ENCODE results near the gene TLCD1.

Gene TLCD1

DNA sequence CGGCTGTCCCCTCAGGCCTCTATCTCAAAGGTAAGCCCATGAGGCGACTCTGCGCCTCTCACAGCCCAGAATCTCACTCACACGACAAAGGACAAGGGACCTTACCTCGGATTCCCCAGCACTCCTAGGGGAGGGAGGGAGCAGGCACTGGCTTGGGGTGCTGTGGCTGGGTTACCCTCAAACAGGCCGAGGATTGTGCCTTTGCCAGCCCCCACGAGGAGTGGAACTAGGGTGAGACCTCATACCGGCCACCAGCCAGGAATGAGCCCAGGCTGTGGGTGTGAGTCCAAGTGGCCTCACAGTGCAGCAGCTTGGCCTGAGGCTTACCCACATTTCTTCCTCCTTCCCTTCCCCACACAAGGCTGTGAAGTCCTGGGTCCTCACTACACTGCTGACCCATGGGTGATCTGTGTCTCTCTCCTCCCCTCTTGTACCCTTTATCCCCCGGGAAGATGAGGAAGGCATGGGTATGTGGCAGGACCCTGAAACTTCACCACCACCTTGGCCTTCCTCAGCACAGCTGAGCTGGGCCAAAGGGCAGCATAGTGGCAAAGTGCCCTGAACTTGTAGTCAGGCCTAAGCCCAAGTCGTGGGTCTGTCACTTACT, 20.2 kb downstream of the TLCD1 start:
- no peak overlapping the region for H3K4me3 ChIP-seq (ENCODE audit: low read depth, low read length)
- TF ChIP-seq, protein P1, sequence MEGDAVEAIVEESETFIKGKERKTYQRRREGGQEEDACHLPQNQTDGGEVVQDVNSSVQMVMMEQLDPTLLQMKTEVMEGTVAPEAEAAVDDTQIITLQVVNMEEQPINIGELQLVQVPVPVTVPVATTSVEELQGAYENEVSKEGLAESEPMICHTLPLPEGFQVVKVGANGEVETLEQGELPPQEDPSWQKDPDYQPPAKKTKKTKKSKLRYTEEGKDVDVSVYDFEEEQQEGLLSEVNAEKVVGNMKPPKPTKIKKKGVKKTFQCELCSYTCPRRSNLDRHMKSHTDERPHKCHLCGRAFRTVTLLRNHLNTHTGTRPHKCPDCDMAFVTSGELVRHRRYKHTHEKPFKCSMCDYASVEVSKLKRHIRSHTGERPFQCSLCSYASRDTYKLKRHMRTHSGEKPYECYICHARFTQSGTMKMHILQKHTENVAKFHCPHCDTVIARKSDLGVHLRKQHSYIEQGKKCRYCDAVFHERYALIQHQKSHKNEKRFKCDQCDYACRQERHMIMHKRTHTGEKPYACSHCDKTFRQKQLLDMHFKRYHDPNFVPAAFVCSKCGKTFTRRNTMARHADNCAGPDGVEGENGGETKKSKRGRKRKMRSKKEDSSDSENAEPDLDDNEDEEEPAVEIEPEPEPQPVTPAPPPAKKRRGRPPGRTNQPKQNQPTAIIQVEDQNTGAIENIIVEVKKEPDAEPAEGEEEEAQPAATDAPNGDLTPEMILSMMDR (IDR thresholded peaks at IDR 0.05; ENCODE audit: low read depth, low read length) = no peak

DNA sequence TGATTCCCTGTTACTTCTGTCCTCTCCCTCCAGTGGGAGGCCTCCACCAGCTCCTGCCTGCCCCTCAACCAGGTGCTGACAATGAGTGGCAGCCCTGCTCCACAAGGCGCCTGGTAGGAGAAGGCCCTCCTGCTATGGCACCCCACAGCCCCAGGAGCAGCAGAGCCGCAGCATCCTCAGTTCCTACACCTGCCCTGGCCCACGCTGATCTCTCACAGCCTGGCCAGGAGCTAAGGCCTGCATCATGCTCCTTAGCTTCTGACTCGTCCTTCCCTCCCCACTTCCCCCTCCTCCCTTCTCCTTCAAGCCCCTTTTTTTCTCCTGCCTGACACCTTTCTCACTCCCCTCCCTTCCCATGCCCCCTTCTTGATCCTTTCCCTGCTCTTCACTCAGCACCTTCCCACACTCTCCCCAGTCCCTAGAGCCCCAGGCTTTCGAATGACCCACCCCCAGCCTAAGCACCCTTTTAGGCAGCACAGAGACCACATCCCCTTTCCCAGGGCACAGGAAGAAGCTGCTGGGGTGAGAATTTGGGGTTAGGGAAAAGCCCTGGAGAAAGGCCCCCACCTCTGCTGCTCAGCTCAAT, 20.9 kb downstream of the TLCD1 start:
- H3K4me3 ChIP-seq (ENCODE audit: low read depth, low read length) = no peak overlapping the region
- TF ChIP-seq, protein P1 (IDR thresholded peaks at IDR 0.05; ENCODE audit: low read depth, low read length) = no peak

DNA sequence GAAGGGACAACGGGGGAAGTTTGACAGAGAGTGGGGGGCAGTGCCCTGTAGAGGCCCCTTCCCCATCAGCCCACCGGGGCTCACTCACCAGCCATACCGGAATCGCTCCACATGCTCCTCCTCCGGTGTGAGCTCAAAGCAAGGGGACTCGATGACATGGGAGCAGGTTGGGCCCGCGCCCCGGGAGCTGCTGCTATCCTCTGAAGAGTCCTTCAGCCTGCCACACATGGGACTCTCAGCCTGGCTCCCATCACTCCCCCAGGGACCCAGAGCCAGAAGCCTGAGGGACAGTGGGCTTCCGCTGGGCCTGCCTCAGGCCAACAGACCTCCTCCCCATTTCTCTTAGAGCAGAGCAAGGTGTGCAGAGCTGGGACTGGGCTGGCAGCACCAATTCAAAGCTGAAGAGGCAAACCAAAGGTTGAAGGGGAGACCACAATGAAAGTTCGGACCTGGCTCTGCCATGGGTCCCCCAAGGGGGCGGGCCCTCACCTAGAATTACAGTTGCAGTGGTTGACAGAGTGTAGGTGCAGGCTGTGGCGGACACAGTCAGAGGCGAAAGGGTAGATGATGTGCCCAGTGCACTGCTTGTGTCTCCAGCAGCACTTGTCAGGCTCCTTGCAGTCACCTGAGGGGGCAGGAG, 21.7 kb downstream of the TLCD1 start:
- TF ChIP-seq, protein P1 (IDR thresholded peaks at IDR 0.05; ENCODE audit: low read depth, low read length) = no peak
- no peak overlapping the region for H3K4me3 ChIP-seq (ENCODE audit: low read depth, low read length)

DNA sequence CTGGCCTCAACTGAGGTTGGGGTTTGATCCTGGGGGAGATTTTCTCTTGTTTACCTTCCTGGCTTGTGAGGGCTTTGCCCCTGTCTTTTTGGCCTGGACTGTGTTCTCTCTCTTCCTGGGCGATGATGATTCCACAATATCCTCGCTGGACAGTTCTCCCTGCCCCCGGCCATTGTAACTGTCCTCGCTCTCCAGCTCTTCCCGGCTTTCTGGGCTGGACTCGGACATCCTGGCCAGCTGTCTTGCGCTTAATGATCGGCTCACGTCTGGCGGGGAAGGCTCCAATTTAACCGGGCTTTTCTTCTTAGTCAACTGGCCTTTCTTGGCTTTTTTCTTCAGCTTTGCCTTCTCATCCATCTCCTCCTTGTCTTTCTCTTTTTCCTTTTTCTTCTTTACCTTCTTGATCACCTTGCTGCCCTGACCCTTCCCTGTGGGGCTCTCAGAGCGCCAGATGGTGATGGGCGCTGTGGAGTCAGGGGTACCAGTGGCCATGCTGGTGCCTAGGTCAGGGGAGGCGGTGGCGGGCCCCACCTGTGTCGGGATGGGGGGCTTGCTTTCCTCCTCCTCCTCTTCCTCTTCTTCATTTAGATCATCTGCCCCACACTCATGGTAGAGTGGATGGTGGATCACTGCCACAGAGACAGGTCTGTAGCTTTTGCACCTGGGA, 22.3 kb downstream of the TLCD1 start:
- TF ChIP-seq, protein P1 (IDR thresholded peaks at IDR 0.05; ENCODE audit: low read depth, low read length) = no peak

DNA sequence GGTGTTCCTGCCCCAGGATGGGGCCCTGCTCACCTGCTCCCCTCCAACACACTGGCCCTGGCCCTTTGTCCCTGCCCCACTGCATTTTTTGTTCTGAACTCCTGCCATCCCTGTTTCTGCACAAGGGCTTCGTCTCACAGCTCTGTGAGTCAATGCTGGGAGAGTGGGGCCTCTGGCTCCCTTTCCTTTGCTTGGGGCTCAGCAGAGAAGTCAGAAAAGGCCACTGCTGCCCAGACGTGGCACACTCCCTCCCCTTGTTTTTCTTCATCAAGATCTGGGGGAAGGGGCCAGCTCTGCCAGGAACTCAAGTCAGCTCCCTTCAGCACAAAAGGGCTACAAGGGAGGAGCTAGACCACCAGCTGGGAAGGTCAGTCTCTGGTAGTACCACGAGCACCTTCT, 23.3 kb downstream of the TLCD1 start:
- no peak overlapping the region for H3K4me3 ChIP-seq (ENCODE audit: low read depth, low read length)
- TF ChIP-seq, protein P1 (IDR thresholded peaks at IDR 0.05; ENCODE audit: low read depth, low read length) = no peak

More for the DNA sequence above, 22.3 kb downstream of the TLCD1 start:
- no peak overlapping the region for H3K4me3 ChIP-seq (ENCODE audit: low read depth, low read length)

DNA sequence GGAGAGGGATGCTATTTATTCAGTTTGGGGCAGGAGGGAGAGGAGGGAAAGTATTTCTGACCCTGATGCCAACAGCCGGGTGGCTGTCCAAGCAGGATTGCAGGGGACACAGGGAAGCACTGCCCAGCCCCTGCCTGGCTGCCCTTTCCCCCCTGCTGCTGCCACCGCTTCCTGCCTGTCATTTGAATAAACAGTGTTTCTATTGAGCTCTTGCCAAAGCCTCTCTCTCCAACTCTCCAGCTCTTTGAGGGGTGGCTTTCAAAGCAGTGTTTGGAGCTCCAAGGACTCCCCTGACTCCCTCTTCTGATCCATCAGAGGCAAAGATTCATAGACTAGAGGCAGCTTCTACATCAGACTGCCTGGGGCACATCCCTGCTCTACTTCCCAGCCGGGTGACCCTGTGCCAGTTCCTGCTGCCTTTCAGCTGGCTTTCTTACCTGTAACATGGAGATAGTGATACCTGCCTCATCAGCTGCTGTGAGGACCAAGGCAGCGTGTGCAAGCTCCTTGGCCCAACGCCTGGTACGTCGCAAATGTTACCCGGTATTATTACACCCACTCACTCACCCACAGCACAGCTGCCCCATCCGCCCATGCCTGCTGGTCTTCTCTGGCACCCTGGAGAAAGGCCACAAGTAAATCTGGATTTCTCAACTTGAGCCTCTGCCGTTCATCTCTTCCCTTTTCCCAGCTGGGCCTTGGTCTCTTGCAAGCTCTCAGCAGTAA, 23.8 kb downstream of the TLCD1 start:
- H3K4me3 ChIP-seq (ENCODE audit: low read depth, low read length) = no peak overlapping the region

More for the DNA sequence above, 23.8 kb downstream of the TLCD1 start:
- TF ChIP-seq, protein P1 (IDR thresholded peaks at IDR 0.05; ENCODE audit: low read depth, low read length) = no peak
